Fibroblast of villous mesenchyme (primary cell): ENCODE data around the gene PEPD. TPM values are rescaled to one million over a fixed set of nuclear protein-coding genes. Genes with fewer than 3 reads are reported as not detected.

Experiments used
- DNase-seq: peaks from one replicate; pipeline ENCODE4 v3.0.0-alpha.2; 2010; ENCODE audit warnings: low read depth
- H3K4me3 ChIP-seq: 2 replicates; pipeline ENCODE4 v1.5.1; 2011; ENCODE audit warnings: low read depth, mild to moderate bottlenecking, low read length
- CTCF ChIP-seq: IDR thresholded peaks from 2 replicates; pipeline ENCODE4 v1.5.1; 2012; ENCODE audit warnings: low read depth, mild to moderate bottlenecking, low read length; ENCODE audit not compliant: insufficient read depth
- total RNA-seq: library from RNA; depleted of rRNA; stranded (reverse); fragments of >200 nt; gene quantifications from 2 replicates; pipeline ENCODE4 v1.2.3, GENCODE V29; 2012

PEPD gene
- total RNA-seq, 1 donor = 66.1 TPM

GRCh38 chr19:33501693-33502356 lies 19.8 kb downstream of the PEPD start:
- DNase-seq = no peak
- H3K4me3 ChIP-seq = no peak overlapping the region
- no peak for TF ChIP-seq CTCF

GRCh38 chr19:33500991-33501390 lies 20.6 kb downstream of the PEPD start:
- no peak for DNase-seq

GRCh38 chr19:33500586-33500985 lies 21.0 kb downstream of the PEPD start:
- DNase-seq = no peak
- TF ChIP-seq CTCF = no peak
- H3K4me3 ChIP-seq = no peak overlapping the region

More at GRCh38 chr19:33500991-33501390, 20.6 kb downstream of the PEPD start:
- TF ChIP-seq CTCF = no peak
- no peak overlapping the region for H3K4me3 ChIP-seq

- no peak for DNase-seq
- no peak for TF ChIP-seq CTCF
- no peak overlapping the region for H3K4me3 ChIP-seq
These were observed 21.7 kb downstream of the PEPD start for GRCh38 chr19:33499671-33500506.

GRCh38 chr19:33499248-33499647 lies 22.3 kb downstream of the PEPD start:
- H3K4me3 ChIP-seq = no peak overlapping the region
- TF ChIP-seq CTCF = no peak
- DNase-seq = no peak

GRCh38 chr19:33498391-33499000 lies 23.1 kb downstream of the PEPD start:
- no peak overlapping the region for H3K4me3 ChIP-seq
- DNase-seq = no peak
- TF ChIP-seq CTCF = no peak
